Endometrial microvascular endothelial cells (primary cell): ENCODE measurements around the gene SNAP91. TPM values are rescaled to one million over a fixed set of nuclear protein-coding genes. Genes with fewer than 3 reads are reported as not detected.

Source experiments
- total RNA-seq: library from RNA; depleted of rRNA; stranded (reverse); fragments of >200 nt; gene quantifications from one replicate; pipeline ENCODE4 v1.2.3, GENCODE V29; 2015; ENCODE audit errors: inconsistent ontology term

SNAP91 gene
- total RNA-seq, 1 donor from 2014 or later = not detected

Other genes with a start within 250 kb of the SNAP91 start
- 0.28 TPM for gene PRSS35, start 196.6 kb downstream of the SNAP91 start, total RNA-seq
- gene RIPPLY2, start 144.3 kb upstream of the SNAP91 start, total RNA-seq = not detected
- 12.9 TPM for gene CYB5R4, start 150.6 kb upstream of the SNAP91 start, total RNA-seq